Hematopoietic multipotent progenitor cell treated with erythropoietin and hydrocortisone succinate and interleukin-3 and kit ligand, for 15 days (in vitro differentiated cells): Measurements from ENCODE around the gene VSIG4.
A peak's percentile ranks its signal among the peaks of the same experiment; 100 is the strongest.

Experiments
- DNase-seq: peaks from one replicate; pipeline ENCODE4 v3.0.0-alpha.2; 2015; ENCODE audit warnings: low spot score

Gene VSIG4

DNA sequence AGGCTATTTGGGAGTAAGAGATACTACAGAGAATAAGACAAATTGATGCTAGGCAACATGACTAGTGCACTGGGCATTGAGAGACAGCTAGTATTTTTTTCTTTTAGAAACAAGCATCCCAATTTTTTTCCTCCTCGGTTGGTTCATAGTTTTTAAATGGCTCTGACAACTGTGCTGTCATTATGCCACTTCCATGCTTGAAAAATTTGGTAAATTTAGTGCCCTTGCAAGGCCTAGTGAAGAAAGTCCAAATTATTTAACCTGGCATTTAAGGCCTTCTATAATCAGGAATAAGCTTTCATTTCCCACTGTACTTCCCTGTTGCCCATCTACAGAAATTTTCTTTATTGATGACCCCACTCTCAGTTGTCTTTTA lies 15.8 kb downstream of the VSIG4 start:
- no peak for DNase-seq

DNA sequence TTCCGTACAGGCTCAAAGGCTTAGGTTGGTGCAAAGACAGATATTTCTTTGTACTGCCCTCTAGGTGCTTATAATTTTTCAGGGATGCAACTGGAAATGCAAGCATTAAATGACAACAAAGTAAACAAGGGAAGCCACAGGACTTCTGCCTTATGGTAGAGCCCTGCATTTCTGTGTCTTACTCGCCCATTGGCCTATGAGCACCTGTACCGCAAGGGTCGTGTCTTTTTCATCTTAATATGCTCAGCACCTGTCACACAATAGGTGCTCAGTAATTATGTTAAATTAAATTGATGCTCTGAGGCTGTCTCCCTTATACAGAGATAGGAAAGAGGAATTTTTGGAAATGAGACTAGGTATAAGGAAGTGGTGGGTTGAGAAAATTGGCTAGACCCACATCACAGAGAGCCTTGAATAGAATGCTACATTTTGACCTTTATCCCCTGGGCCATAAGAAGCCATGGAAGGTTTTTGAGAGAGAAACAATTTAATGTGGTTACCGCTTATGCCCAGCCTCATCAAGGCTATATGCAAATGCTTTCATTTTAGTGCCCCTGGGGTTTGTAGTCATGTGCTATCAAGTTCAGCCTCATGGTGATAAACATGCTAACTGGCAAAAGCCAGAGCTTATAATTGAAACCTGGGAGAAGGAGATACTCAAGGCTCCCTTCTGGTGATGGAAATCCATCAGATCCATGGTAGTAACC lies 16.3 kb downstream of the VSIG4 start:
- DNase-seq = no peak

DNA sequence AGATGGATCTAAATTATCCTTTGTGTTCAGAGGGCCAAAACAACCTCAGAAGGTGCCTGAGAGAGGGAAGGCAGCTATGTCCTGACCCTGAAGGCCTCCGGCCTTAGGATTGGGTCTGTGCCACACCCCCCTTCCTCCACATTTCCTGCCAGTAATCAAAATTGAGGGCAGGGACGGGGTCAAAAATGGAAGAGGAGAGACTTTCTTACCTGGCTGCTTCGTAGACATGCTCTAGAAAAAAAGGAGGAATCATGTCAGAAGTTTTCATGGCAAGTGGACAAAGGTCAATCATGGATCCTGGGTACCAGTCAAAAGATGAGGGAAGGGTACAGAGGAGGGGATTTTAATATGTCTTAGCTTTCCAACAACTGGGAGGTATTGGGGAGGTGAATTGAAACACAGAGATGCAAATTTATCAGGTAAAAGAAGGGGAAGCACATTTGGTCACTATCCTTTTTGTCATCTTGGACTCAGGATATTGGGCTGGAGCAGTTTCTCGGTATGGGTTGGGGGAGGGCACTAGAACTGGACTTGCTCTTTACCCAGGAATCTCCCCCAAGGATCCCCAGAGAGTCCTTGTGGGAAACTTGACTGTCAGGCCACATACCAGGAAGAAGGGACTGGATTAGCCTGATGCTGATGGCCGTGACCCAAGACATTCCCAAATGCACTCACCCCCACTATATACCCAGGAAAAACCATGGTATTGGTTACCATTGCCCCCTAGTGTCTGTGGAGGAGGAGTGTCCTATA lies 17.1 kb downstream of the VSIG4 start:
- peak; percentile 12 for DNase-seq

DNA sequence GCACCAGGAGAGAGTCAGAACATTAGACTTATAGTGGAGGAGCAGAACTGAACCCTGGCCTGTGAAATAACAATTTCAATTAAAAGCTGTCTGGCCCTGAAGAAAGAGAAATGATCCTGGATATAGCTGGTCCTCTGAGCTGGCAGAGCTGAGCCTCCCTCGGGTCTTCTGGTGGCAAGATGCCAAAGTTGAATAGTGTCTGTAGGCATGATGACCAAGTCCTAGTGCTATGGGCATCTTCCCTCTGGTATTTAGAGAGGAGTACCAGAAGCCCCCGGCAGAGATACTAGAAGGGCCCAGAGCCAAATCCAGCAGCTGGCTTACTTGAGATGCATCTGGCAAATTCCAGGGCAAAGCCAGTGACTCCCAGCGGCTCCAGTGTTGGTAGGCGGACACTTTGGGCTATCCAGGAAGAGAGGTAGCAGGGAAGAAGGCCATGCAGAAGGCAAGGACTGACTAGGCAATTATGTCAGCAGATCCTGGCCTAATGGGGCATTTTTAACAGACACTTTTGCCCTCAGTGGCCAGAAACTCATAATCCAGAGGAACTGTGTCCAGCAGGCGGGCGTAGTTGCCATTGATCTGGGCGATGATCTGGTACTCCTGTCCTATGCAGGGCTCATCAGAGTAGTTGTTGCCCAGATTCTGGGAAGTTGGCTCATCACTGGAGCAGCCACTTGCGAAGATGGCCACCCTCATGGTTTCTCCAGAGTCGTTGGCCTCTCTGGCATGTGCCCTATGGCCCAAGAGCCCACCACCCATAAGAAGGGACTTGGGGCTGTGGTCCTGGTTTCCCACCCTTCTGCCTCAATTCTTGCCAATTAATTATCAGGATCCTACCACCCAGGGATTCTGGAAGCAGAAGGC lies 17.9 kb downstream of the VSIG4 start:
- no peak for DNase-seq

DNA sequence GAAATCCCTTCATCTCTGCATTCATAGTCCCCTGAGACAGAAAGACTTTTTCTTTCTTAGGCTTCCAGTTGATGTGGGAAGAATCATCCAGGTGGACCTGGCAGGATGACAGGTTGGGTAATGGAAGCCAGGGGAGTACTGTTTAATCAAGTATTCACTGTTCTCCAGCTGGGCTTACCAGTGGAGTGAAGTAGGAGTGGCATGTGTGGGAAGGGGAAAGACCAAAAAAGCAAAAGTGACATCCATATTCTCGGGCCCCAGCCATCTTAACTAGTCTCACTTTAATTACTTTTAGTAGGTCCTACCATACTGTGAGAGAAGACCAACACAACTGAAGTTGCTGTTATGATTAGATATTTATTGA lies 18.5 kb downstream of the VSIG4 start:
- DNase-seq = no peak

DNA sequence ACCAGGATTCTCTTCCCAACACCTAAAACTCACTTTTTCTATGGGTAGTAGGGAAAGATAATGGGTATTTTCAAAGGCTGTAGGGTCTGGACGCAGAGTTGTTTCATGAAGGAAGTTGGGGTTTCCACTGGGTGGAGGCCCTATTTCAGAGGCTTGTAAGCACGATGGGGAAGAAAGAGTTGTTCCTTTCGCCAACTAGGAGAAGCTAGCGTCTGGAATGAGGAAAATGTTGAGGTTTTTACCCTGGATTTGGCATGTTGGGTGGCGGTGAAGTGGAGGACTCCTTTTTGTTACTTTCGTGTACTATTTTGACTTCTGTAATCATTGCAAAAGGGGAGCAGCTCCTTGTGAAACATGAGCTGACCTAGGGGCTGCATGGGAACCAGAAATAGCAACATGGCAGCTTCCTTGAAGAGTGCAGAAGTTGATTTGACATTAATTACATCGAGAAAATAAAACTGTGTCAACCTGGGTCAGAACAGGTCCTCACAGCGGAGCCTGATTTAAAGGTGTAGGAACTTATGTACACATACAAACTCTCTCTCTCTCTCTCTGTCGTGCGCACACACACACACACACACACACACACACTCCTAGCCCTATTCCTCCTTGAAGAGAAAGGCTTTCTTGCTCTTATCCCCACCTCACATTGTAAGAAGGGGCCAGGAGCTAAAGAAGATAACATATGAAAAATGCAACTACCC lies 19.1 kb downstream of the VSIG4 start:
- no peak for DNase-seq

DNA sequence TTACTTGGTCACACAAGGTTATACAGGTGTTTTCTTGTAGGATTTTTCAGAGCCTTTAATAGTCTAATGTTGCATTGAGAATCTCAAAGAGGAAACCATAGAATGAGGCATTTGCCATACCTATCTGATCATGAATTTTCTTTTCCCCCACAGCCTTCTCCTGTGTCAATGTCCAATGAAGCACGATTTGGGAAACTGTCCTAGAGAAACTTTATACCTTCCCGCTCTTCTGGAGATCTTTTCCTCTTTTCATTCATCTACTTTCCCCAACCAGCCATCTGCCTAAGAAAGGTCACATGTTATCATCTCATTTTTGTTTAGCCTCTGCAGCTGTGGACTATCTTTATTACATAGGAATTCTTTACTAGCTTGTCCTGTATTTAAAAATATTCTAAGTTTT lies 19.9 kb downstream of the VSIG4 start:
- no peak for DNase-seq

DNA sequence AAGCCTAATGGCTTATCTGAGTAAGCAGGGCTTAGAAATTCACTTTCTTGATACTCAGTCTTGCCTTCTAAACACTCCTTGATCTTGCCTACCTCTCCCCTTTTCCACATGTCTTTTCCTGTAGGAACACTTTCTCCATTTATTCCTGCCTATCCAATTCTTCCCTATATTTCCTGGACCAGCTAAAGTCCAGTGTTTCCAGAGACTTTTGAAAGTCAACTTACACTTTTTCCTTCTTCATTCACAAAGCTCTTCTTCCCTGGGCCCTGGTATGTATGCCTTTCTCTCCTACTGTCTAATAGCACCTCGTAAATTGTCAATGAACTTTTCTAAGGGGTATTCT lies 20.6 kb downstream of the VSIG4 start:
- no peak for DNase-seq

DNA sequence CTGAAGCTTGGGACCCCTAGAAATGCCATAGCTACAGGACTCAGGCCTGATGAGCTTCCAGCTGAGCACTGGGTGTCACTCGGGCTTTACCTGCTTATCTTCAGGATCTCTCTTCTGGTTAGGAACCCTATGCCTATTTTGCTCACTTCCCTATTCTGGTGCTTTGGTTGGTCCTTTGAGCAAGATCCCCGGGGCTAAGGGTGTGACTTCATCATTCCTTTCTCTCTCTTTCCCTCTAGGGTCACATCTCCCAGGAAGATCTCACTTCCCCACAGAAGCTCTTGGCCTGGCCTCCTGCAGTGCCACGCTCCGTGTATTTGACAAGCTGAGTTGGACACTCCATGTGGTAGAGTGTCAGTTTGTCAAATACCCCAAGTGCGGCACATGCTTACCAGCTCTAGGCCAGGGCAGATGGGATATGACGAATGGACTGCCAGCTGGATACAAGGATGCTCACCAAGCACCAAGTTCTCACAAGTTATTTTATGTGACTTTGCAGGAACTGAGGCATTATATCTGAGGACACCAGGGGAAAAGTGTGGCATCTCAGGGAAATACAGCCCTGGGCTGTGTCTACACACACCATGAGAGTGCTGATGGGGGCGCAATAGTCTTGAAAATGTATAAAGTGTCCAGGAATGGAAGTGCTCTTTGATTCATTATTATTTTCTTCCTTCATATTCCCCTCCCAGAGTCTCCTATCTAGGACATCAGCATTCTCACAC lies 21.1 kb downstream of the VSIG4 start:
- DNase-seq = no peak

DNA sequence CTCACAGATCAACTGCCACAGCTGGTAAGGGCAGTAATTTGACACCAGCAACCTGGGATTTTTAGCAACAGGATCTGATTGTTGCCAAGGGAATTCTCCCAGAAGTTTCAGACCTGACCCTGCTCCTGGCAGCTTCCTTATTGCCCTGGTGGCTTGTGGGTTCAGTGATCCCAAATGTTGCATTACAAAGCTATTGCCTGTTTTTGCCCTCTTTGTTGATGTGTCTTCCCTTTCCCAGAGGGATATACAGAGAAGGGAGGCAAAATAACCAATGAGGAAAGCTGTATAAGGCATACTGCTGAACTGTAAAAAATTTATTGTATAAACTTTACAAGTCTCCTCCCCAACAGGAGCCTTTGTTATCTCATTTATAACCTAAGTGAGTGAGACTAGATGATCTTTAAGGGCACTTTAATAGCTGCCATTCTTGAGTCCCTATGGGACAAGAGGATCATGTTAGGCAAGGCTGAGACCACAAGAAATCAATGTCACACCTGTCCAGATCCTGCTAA lies 22.2 kb downstream of the VSIG4 start:
- DNase-seq = no peak

DNA sequence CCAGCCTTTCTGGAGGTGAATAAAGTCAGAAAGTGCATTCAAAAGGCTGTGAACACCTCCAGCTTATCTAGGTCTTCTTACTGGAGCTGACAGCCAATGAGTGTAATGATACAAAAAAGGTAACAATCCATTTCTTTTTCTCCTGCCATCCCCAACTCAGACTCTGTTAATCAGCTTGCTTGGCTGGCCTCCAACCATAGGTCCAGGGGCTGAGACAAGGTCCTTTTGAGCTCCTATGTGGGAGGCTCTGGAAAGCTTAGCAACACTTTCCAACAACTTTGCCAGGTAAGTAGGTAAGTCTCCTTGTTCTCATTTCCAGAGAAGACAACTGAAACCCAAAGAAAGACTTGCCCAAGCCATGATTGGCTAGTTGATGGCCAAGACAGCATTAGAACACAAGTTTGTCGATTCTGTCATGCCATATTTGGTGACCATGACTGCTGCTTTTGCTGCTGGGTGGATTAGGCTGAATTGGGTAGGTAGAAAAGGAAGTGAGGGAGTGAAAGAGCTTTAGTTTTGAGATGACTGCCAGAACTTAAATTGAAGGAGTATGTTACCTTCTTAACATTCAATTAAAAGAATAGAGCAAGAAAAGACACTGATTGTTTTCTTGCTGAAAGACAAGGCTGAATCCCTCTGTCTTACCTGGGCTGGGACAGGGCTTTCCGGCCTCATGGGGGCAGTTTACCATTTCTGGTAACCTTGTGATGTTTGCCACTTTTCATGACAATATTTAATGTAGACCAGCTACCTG lies 22.8 kb downstream of the VSIG4 start:
- no peak for DNase-seq

DNA sequence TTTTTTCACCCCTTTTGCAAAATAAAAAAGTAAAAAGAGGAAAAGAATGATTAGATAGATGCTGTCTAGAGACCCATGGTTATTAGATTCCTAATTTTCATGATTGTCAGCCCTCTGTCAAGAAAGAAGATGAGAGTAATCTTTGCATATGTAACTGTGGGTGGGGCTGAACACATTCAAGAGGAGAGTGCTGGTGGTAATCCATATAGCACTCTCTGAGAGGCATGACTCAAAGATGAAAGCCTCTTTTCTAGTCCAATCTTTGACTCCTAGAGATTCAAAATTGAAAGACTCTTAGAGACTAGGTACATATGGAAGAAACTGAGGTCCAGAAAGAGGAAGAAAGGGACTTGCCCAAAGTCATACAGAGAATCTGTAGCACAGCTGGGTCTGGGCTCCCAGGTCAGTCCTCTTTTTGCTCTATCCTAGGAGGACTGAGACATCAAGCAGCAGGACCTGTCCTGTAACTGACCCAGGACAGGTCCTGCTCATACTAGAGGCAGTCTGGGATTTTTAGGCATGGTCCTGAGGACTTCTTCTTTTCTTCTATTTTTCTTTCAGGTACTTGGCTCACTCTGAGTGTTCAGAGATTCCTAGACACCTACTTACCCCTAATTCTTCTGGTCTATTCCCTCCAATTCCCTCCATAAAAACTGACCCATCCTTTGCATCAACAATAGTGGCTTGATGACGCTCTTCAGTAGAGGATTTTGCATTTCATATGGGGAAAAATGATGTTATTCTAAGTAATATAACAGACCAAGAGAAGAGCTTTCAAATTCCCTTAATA lies 23.8 kb downstream of the VSIG4 start:
- no peak for DNase-seq

DNA sequence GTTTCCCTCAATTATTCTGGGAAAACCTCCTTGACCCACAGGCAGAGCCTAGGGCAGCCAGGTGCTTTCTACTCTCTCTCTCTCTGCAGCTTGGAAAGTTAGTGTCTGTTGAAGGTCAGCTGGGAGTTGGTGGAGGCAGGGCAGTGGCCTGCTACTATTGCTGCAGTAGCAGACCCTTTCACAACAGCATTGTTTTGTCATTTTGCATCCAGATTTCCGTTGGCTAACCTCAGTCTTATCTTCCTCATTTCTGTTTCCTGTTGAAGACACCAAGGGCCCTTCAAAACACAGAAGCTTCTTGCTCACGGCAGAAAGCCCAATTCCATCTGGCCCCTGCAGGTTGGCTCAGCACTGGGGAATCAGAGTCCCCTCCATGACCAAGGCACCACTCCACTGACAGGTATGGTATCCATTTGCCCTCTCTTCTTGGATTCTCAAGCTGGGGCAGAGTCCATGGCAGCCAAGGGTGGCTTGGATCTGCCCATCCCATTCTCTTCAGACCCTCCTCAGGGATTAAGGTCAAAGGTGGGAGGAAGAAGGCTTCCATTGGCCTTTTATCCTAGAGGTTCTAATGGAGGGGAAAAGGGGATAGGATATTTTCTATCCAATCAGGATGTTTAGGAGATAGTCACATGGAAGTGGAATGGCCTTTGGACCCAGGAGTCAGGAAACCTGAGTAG lies 24.6 kb downstream of the VSIG4 start:
- no peak for DNase-seq

DNA sequence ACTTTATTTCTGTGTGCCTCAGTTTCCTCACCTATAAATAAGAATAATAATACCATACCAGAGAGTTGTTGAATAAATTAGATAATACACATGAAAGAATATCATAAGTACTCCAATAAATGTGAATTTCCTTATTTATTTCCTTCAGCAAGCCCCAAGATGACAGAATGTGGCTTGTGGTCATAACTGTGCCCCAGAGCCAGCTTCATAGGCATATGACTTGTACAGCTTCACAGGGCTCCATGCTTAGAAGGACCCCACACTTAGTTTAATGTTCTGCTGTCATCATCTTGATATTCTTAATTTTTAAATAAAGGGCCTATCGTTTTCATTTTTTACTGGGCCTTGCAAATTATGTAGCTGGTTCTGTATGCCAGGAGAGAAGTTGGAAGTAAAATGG lies 25.3 kb downstream of the VSIG4 start:
- no peak for DNase-seq

DNA sequence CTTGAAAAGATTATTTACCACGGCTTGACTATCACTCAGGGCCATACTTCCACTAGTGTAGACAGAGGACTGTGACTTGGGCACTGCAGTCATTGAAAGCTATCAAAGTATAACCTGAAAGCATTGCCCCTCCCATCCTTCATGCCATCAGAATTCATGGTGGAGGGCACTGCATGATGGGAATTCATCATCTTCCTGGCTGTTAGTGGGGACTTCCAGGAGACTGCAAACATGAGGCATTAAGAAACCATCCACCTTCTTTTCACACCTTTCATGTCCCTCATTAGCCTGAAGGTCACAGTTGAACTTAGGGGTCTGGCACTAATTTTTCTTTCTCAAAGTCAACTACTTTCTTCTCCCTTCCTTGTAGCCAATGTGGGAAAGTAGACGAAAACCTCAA lies 25.8 kb downstream of the VSIG4 start:
- DNase-seq = no peak

DNA sequence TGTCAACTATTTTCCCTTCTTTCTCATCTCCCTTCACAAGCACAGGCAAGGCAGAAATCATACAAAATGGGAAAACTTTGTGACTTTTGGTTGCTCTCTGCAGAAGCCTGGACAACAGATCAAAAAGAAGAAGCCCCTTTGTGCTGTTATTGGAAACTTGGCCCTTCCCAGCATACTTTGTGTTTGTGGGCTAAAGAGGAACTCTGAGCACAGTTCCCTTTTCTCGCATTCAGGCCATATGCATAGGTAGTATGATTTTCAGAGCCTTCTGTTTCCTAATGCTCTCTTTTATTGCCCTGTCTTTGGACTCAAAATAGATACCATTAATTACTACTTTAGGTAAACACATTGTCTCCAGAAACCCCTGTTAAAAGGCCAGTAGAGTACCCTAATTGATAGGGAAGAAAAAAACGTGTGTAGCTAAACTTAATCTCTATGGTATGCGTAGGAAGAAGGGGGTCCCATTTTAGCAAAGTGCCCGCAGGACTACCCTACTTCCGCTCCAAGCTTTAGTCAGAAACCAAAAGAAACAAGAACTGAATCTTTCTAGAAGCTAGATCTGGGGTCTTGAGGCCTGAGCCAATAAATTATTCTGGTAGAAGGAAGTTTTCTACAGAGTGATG lies 26.6 kb downstream of the VSIG4 start:
- no peak for DNase-seq

DNA sequence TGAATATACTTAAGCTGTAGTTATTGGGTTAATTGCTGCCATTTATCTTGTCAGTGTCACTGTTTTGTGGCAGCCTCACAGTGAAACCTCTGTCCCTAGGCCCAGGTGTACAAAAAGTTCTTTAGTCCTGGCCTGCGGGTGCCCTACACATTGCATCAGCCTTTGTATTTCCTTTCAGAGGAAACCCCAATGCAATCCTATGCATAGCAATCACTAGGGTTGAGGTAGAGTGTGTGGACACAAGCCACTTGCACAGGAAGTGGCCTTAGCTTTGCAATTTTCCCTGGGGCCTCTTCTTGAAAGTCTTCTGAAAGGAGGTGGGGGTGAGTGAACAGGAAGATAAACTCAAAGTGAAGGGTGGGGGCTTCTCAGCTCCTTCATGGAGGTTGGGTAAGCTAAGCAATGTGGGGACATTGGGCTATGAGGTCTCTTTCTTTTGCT lies 27.8 kb downstream of the VSIG4 start:
- no peak for DNase-seq

DNA sequence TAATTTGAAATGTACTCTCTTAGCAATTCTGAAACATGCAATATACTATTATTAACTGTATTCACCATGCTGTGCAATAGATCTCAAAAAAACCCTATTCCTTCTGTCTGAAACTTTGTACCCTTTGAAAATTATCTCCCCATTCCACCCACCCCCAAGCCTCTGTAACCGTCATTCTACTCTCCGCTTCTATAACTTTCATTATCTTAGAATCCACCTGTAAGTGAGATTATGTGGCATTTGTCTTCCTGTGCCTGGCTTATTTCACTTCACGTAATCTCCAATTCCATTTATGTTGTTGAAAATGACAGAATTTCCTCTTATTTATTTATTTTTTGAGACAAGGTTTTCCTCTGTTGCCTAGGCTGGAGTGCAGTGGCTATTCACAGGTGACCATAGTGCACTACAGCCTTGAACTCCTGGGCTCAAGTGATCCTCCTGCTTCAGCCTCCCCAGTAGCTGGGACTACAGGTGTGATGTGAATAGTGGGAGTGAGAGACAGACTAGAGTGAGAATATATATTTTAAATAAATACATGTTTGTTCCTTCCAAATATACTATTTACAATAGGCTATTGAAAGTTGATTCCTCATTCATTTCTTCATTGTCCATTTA lies 30.5 kb downstream of the VSIG4 start:
- no peak for DNase-seq
